Ishikawa (cell line): ENCODE measurements around the gene RPTOR.

ENCODE experiments used
- CEBPB ChIP-seq: IDR thresholded peaks from 2 replicates; pipeline ENCODE4 v1.6.1; 2012
- CREB1 ChIP-seq: IDR thresholded peaks from 2 replicates; pipeline ENCODE4 v1.6.1; 2012; ENCODE audit warnings: low read depth
- EGR1 ChIP-seq: IDR thresholded peaks from 2 replicates; pipeline ENCODE4 v1.6.1; 2012
- EP300 ChIP-seq: IDR thresholded peaks from 2 replicates; pipeline ENCODE4 v1.6.1; 2012; ENCODE audit warnings: borderline replicate concordance
- FOXM1 ChIP-seq: IDR thresholded peaks from 2 replicates; pipeline ENCODE4 v1.6.1; 2012; ENCODE audit warnings: low read depth, borderline replicate concordance
- MAX ChIP-seq: IDR thresholded peaks from 2 replicates; pipeline ENCODE4 v1.6.1; 2012
- NFIC ChIP-seq: IDR thresholded peaks from 2 replicates; pipeline ENCODE4 v1.6.1; 2012
- RAD21 ChIP-seq: IDR thresholded peaks from 2 replicates; pipeline ENCODE4 v1.6.1; 2012; ENCODE audit warnings: low read depth
- REST ChIP-seq: IDR thresholded peaks from 2 replicates; pipeline ENCODE4 v1.6.1; 2012; ENCODE audit warnings: low read depth, mild to moderate bottlenecking
- TAF1 ChIP-seq: IDR thresholded peaks from 2 replicates; pipeline ENCODE4 v1.6.1; 2012; ENCODE audit warnings: low read depth, mild to moderate bottlenecking
- TCF12 ChIP-seq: IDR thresholded peaks from 2 replicates; pipeline ENCODE4 v1.6.1; 2012; ENCODE audit warnings: low read depth
- TEAD4 ChIP-seq: IDR thresholded peaks from 2 replicates; pipeline ENCODE4 v1.6.1; 2012
- USF1 ChIP-seq: IDR thresholded peaks from 2 replicates; pipeline ENCODE4 v1.6.1; 2012
- YY1 ChIP-seq: IDR thresholded peaks from 2 replicates; pipeline ENCODE4 v1.6.1; 2012; ENCODE audit warnings: low read depth
- ZBTB7A ChIP-seq: IDR thresholded peaks from 2 replicates; pipeline ENCODE4 v1.6.1; 2012; ENCODE audit warnings: low read depth

RPTOR gene

GRCh38 chr17:80979547-80980378 is 435.1 kb downstream of the RPTOR start:
- no peak for TF ChIP-seq EP300

GRCh38 chr17:80980397-80981061 is 435.9 kb downstream of the RPTOR start:
- no peak for TF ChIP-seq MAX
- TF ChIP-seq RAD21: no peak
- TF ChIP-seq NFIC: no peak
- TF ChIP-seq EGR1: no peak
- no peak for TF ChIP-seq ZBTB7A
- no peak for TF ChIP-seq CEBPB
- no peak for TF ChIP-seq YY1
- no peak for TF ChIP-seq TEAD4
- TF ChIP-seq EP300: no peak
- no peak for TF ChIP-seq FOXM1
- no peak for TF ChIP-seq USF1
- no peak for TF ChIP-seq CREB1
- TF ChIP-seq TCF12: no peak

- TF ChIP-seq CREB1 (no peak), ZBTB7A (peak; percentile 97), RAD21 (peak; percentile 76)
Measured at GRCh38 chr17:80981062-80981902, 436.6 kb downstream of the RPTOR start.

- TF ChIP-seq RAD21: no peak
- no peak for TF ChIP-seq ZBTB7A
Measured at GRCh38 chr17:80981929-80982425, 437.3 kb downstream of the RPTOR start.

GRCh38 chr17:80982426-80982974 is 437.9 kb downstream of the RPTOR start:
- TF ChIP-seq TEAD4: no peak
- TF ChIP-seq CEBPB: no peak
- TF ChIP-seq RAD21: no peak
- no peak for TF ChIP-seq EGR1
- no peak for TF ChIP-seq NFIC
- TF ChIP-seq EP300: no peak
- no peak for TF ChIP-seq CREB1
- no peak for TF ChIP-seq MAX
- TF ChIP-seq TAF1: no peak
- no peak for TF ChIP-seq USF1
- no peak for TF ChIP-seq FOXM1
- TF ChIP-seq REST: no peak

- TF ChIP-seq EP300 (no peak), EGR1 (no peak), FOXM1 (no peak), USF1 (no peak), CEBPB (no peak), TEAD4 (no peak), YY1 (no peak), NFIC (no peak), ZBTB7A (no peak)
Measured at GRCh38 chr17:80983545-80983944, 438.9 kb downstream of the RPTOR start.

GRCh38 chr17:80984749-80985148 is 440.1 kb downstream of the RPTOR start:
- TF ChIP-seq MAX (no peak), USF1 (no peak), EGR1 (no peak), FOXM1 (no peak), NFIC (no peak), TCF12 (no peak), EP300 (no peak), YY1 (no peak), TAF1 (no peak), REST (no peak), CEBPB (no peak), TEAD4 (no peak), RAD21 (no peak), CREB1 (no peak), ZBTB7A (no peak)
